HepG2 (cell line): Measurements from ENCODE around the gene RABGAP1L. TPM values are rescaled to one million over a fixed set of nuclear protein-coding genes. Genes with fewer than 3 reads are reported as not detected.

Experiments used
- CEBPB ChIP-seq: IDR thresholded peaks from 2 replicates; pipeline ENCODE4 v1.6.1; 2011; ENCODE audit warnings: low read depth, low read length, improper control_type of control experiment, borderline replicate concordance
- HNF4G ChIP-seq, 2 experiments: sonication (generic) in 1 of 2; formaldehyde crosslinking in 1 of 2; IDR thresholded peaks; 2 replicates each; pipeline versions ENCODE4 v1.4.0 to v1.6.1; 2011 to 2020; ENCODE audit warnings: borderline replicate concordance in 2 of 2, low read depth in 2 of 2, mild to moderate bottlenecking in 2 of 2, low read length in 1 of 2, missing genetic modification reagents in 1 of 2, moderate library complexity in 1 of 2
- SMC3 ChIP-seq: IDR thresholded peaks from 2 replicates; pipeline ENCODE4 v1.6.1; 2011; ENCODE audit warnings: low read length, improper control_type of control experiment
- ZNF446 ChIP-seq: sonication (generic); formaldehyde crosslinking; IDR thresholded peaks from 2 replicates; pipeline ENCODE4 v1.5.0; 2020; ENCODE audit warnings: mild to moderate bottlenecking, missing genetic modification reagents
- polyA plus RNA-seq, 8 experiments: library from polyadenylated mRNA; depleted of rRNA in 3 of 8; stranded (reverse) in 7 of 8; unstranded in 1 of 8; fragments of >200 nt; fragmentation: Illumina TruSeq in 4 of 8; extraction: Trizol in 4 of 8; gene quantifications; 2 replicates each; pipeline versions ENCODE4 v1.2.1 to v1.2.3, GENCODE V29; 2011 to 2016; ENCODE audit warnings: low read depth in 4 of 8, missing spikeins in 1 of 8, mixed read lengths in 1 of 8; ENCODE audit not compliant: insufficient read depth in 1 of 8
- total RNA-seq, 5 experiments: library from RNA; depleted of rRNA; stranded (reverse); fragments of >200 nt; fragmentation: Illumina TruSeq; extraction: Trizol; gene quantifications; 2 replicates each; pipeline ENCODE4 v1.2.3, GENCODE V29; 2016; ENCODE audit warnings: low read depth in 1 of 5
- TF ChIP-seq, protein P1 (sequence below): sonication (generic); formaldehyde crosslinking; IDR thresholded peaks from 2 replicates; pipeline ENCODE4 v1.5.0; 2020; ENCODE audit warnings: mild to moderate bottlenecking, missing genetic modification reagents, moderate library complexity
- TF ChIP-seq, protein P2 (sequence below): IDR thresholded peaks from 2 replicates; pipeline ENCODE4 v1.4.0; 2020; ENCODE audit warnings: mild to moderate bottlenecking, missing genetic modification reagents
- TF ChIP-seq, protein P3 (sequence below): IDR thresholded peaks from 2 replicates; pipeline ENCODE4 v1.6.1; 2012; ENCODE audit warnings: low read depth, low read length, improper control_type of control experiment
- TF ChIP-seq, protein P4 (sequence below): IDR thresholded peaks from 2 replicates; pipeline ENCODE4 v1.6.1; 2016; ENCODE audit warnings: low read depth

RABGAP1L gene
- total and polyA plus RNA-seq, 2 of the 13 experiments (the other 11 are each of a cell fraction or from before 2014, with no cell fraction given), result 7.9 to 22.6 TPM

DNA sequence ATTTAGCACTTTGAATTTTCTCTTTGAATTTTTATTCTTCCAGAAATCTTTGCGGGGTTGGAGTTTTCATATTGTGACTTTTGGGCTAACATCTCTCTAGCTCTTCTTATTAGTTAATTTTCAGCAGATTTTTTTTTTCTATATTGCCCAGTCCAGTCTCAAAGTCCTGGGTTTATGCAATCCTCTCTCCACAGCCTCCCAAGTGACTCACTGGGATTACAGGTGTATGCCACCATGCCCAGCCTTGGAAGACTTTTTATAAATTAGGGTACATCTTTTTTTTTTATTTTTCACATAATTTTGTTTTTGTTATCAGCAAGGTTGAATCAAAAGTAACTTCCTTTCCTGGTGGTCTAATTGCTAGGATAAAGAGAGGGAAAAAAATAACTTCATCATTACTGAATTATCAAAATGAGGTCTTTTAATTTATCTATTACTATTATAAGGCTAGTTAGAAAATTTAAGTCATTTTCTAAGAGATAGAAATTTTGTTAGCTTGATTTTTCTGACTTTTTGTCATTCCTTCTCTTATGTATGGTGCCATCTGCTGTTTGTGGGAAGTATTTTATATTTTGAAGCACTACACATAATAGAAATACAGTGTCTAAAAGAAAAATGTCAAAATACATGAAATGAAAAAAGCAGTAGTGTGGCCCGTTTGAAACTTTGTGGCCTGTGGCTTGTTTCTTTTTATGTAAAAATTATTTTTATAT lies 567.0 kb downstream of the RABGAP1L start (continued):
- TF ChIP-seq, protein P1, sequence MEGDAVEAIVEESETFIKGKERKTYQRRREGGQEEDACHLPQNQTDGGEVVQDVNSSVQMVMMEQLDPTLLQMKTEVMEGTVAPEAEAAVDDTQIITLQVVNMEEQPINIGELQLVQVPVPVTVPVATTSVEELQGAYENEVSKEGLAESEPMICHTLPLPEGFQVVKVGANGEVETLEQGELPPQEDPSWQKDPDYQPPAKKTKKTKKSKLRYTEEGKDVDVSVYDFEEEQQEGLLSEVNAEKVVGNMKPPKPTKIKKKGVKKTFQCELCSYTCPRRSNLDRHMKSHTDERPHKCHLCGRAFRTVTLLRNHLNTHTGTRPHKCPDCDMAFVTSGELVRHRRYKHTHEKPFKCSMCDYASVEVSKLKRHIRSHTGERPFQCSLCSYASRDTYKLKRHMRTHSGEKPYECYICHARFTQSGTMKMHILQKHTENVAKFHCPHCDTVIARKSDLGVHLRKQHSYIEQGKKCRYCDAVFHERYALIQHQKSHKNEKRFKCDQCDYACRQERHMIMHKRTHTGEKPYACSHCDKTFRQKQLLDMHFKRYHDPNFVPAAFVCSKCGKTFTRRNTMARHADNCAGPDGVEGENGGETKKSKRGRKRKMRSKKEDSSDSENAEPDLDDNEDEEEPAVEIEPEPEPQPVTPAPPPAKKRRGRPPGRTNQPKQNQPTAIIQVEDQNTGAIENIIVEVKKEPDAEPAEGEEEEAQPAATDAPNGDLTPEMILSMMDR (CRISPR knock-in tag), result peak; percentile 43
- TF ChIP-seq ZNF446 (CRISPR knock-in tag), result no peak
- TF ChIP-seq, protein P2, sequence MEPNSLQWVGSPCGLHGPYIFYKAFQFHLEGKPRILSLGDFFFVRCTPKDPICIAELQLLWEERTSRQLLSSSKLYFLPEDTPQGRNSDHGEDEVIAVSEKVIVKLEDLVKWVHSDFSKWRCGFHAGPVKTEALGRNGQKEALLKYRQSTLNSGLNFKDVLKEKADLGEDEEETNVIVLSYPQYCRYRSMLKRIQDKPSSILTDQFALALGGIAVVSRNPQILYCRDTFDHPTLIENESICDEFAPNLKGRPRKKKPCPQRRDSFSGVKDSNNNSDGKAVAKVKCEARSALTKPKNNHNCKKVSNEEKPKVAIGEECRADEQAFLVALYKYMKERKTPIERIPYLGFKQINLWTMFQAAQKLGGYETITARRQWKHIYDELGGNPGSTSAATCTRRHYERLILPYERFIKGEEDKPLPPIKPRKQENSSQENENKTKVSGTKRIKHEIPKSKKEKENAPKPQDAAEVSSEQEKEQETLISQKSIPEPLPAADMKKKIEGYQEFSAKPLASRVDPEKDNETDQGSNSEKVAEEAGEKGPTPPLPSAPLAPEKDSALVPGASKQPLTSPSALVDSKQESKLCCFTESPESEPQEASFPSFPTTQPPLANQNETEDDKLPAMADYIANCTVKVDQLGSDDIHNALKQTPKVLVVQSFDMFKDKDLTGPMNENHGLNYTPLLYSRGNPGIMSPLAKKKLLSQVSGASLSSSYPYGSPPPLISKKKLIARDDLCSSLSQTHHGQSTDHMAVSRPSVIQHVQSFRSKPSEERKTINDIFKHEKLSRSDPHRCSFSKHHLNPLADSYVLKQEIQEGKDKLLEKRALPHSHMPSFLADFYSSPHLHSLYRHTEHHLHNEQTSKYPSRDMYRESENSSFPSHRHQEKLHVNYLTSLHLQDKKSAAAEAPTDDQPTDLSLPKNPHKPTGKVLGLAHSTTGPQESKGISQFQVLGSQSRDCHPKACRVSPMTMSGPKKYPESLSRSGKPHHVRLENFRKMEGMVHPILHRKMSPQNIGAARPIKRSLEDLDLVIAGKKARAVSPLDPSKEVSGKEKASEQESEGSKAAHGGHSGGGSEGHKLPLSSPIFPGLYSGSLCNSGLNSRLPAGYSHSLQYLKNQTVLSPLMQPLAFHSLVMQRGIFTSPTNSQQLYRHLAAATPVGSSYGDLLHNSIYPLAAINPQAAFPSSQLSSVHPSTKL (CRISPR knock-in tag), result 0 out of 2 replicates have a peak, but pooled peaks have one; percentile 32
- TF ChIP-seq HNF4G (IDR thresholded peaks at IDR 0.05; ENCODE audit: borderline replicate concordance, low read depth, low read length), result 0 out of 2 replicates have a peak, but pooled peaks have one; percentile 20
- TF ChIP-seq HNF4G (CRISPR knock-in tag; IDR thresholded peaks at IDR 0.05; ENCODE audit: borderline replicate concordance, low read depth), result no peak
- TF ChIP-seq, protein P3, sequence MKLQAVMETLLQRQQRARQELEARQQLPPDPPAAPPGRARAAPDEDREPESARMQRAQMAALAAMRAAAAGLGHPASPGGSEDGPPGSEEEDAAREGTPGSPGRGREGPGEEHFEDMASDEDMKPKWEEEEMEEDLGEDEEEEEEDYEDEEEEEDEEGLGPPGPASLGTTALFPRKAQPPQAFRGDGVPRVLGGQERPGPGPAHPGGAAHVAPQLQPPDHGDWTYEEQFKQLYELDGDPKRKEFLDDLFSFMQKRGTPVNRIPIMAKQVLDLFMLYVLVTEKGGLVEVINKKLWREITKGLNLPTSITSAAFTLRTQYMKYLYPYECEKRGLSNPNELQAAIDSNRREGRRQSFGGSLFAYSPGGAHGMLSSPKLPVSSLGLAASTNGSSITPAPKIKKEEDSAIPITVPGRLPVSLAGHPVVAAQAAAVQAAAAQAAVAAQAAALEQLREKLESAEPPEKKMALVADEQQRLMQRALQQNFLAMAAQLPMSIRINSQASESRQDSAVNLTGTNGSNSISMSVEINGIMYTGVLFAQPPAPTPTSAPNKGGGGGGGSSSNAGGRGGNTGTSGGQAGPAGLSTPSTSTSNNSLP, result 0 out of 2 replicates have a peak, but pooled peaks have one; percentile 45
- peak; percentile 59; the same call in 1 of the 2 replicates for TF ChIP-seq CEBPB
- TF ChIP-seq, protein P4, sequence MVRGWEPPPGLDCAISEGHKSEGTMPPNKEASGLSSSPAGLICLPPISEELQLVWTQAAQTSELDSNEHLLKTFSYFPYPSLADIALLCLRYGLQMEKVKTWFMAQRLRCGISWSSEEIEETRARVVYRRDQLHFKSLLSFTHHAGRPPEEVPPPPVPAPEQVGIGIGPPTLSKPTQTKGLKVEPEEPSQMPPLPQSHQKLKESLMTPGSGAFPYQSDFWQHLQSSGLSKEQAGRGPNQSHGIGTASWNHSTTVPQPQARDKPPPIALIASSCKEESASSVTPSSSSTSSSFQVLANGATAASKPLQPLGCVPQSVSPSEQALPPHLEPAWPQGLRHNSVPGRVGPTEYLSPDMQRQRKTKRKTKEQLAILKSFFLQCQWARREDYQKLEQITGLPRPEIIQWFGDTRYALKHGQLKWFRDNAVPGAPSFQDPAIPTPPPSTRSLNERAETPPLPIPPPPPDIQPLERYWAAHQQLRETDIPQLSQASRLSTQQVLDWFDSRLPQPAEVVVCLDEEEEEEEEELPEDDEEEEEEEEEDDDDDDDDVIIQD (CRISPR knock-in tag), result peak; percentile 30; the same call in 1 of the 2 replicates
- peak; percentile 42 for TF ChIP-seq SMC3
